ENCODE measurements around the gene EYA2.

The EYA2 gene

GRCh38 chr20:47086316-47086715 lies 191.7 kb downstream of the EYA2 start:
- FAIRE-seq (no peak), DNase-seq (ENCODE audit: insufficient read length, low spot score) (no peak)
- no peak for TF ChIP-seq POLR2A (IDR thresholded peaks at IDR 0.05; ENCODE audit: low read depth, low read length)

GRCh38 chr20:47088335-47088734 lies 193.7 kb downstream of the EYA2 start:
- DNase-seq (ENCODE audit: insufficient read length, low spot score) (no peak), FAIRE-seq (no peak)
- no peak for TF ChIP-seq POLR2A (IDR thresholded peaks at IDR 0.05; ENCODE audit: low read depth, low read length)

- FAIRE-seq = no peak
- TF ChIP-seq POLR2A (IDR thresholded peaks at IDR 0.05; ENCODE audit: low read depth, low read length) = no peak
- DNase-seq (ENCODE audit: insufficient read length, low spot score) = no peak
These were observed 194.5 kb downstream of the EYA2 start for GRCh38 chr20:47089151-47089550.

- DNase-seq (ENCODE audit: insufficient read length, low spot score) = no peak
- no peak for TF ChIP-seq POLR2A (IDR thresholded peaks at IDR 0.05; ENCODE audit: low read depth, low read length)
- FAIRE-seq = no peak
These were observed 196.2 kb downstream of the EYA2 start for GRCh38 chr20:47090835-47091234.

GRCh38 chr20:47093320-47093966 lies 198.8 kb downstream of the EYA2 start:
- DNase-seq (ENCODE audit: insufficient read length, low spot score) = no peak
- no peak for TF ChIP-seq POLR2A (IDR thresholded peaks at IDR 0.05; ENCODE audit: low read depth, low read length)
- FAIRE-seq = no peak

GRCh38 chr20:47095690-47096089 lies 201.0 kb downstream of the EYA2 start:
- FAIRE-seq (no peak), DNase-seq (ENCODE audit: insufficient read length, low spot score) (no peak)
- TF ChIP-seq POLR2A (IDR thresholded peaks at IDR 0.05; ENCODE audit: low read depth, low read length) = no peak

- no peak for TF ChIP-seq POLR2A (IDR thresholded peaks at IDR 0.05; ENCODE audit: low read depth, low read length)
- no peak for DNase-seq (ENCODE audit: insufficient read length, low spot score)
- no peak for FAIRE-seq
These were observed 203.3 kb downstream of the EYA2 start for GRCh38 chr20:47097691-47098622.

- DNase-seq (ENCODE audit: insufficient read length, low spot score) = no peak
- TF ChIP-seq POLR2A (IDR thresholded peaks at IDR 0.05; ENCODE audit: low read depth, low read length) = no peak
These were observed 204.4 kb downstream of the EYA2 start for GRCh38 chr20:47099093-47099492.

GRCh38 chr20:47099825-47100441 lies 205.3 kb downstream of the EYA2 start:
- DNase-seq (ENCODE audit: insufficient read length, low spot score) (no peak), FAIRE-seq (no peak)
- TF ChIP-seq POLR2A (IDR thresholded peaks at IDR 0.05; ENCODE audit: low read depth, low read length) = no peak

More at GRCh38 chr20:47099093-47099492, 204.4 kb downstream of the EYA2 start:
- no peak for FAIRE-seq

GRCh38 chr20:47102629-47103028 lies 208.0 kb downstream of the EYA2 start:
- no peak for DNase-seq (ENCODE audit: insufficient read length, low spot score)
- FAIRE-seq = no peak
- no peak for TF ChIP-seq POLR2A (IDR thresholded peaks at IDR 0.05; ENCODE audit: low read depth, low read length)

- no peak for FAIRE-seq
- DNase-seq (ENCODE audit: insufficient read length, low spot score) = no peak
- TF ChIP-seq POLR2A (IDR thresholded peaks at IDR 0.05; ENCODE audit: low read depth, low read length) = no peak
These were observed 212.1 kb downstream of the EYA2 start for GRCh38 chr20:47106786-47107185.

GRCh38 chr20:47108994-47109393 lies 214.4 kb downstream of the EYA2 start:
- no peak for TF ChIP-seq POLR2A (IDR thresholded peaks at IDR 0.05; ENCODE audit: low read depth, low read length)
- no peak for FAIRE-seq
- no peak for DNase-seq (ENCODE audit: insufficient read length, low spot score)

GRCh38 chr20:47110819-47111218 lies 216.2 kb downstream of the EYA2 start:
- FAIRE-seq (no peak), DNase-seq (ENCODE audit: insufficient read length, low spot score) (no peak)
- no peak for TF ChIP-seq POLR2A (IDR thresholded peaks at IDR 0.05; ENCODE audit: low read depth, low read length)

GRCh38 chr20:47111576-47111975 lies 216.9 kb downstream of the EYA2 start:
- DNase-seq (ENCODE audit: insufficient read length, low spot score) (no peak), FAIRE-seq (no peak)
- TF ChIP-seq POLR2A (IDR thresholded peaks at IDR 0.05; ENCODE audit: low read depth, low read length) = no peak
